HG03139 (cell line): ENCODE results near the gene PNMA8A.
"Not testable (repeated sequence)": the region's sequence is repeated elsewhere in the genome, so short reads cannot be mapped to it uniquely, and the experiment has no call there.

Experiments
- ATAC-seq: cut with Tn5 transposase; IDR thresholded peaks from one replicate; pipeline ENCODE4 v1.9.1; 2021; ENCODE audit not compliant: unreplicated experiment

Gene PNMA8A, protein sequence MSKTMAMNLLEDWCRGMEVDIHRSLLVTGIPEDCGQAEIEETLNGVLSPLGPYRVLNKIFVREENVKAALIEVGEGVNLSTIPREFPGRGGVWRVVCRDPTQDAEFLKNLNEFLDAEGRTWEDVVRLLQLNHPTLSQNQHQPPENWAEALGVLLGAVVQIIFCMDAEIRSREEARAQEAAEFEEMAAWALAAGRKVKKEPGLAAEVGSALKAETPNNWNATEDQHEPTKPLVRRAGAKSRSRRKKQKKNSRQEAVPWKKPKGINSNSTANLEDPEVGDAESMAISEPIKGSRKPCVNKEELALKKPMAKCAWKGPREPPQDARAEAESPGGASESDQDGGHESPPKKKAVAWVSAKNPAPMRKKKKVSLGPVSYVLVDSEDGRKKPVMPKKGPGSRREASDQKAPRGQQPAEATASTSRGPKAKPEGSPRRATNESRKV

GRCh38 chr19:46471116-46471733 is at the start of gene PNMA8A:
Gene PNMA8A, minus strand, starts transcription at chr19:46471563. Its CDS starts 528 bp downstream, at chr19:46471035.
- ATAC-seq: no peak

DNA sequence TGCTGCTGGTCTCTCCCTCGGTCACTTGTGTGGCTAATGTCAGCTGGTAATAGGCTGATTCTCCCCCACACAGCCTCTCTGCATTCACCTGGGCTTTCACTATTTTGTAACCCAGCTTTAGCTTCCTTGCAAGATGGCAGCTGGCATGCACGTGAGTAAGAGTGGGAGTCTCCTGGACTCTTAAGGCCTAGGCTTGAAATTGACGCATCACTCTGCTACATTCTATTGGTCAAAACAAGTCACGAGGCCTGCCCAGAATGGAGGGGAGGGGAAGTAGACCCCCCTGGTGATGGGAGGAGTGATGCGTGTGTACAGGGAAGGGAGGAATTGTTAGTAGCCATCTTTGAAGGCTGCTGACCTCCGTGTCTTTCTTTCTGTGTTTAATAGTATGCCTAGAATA is 49.3 kb upstream of the PNMA8A start:
- no peak for ATAC-seq

- ATAC-seq: no peak
Measured at GRCh38 chr19:46517471-46517870, 46.1 kb upstream of the PNMA8A start.

- ATAC-seq: no peak
Measured at GRCh38 chr19:46515879-46516350, 44.6 kb upstream of the PNMA8A start.

DNA sequence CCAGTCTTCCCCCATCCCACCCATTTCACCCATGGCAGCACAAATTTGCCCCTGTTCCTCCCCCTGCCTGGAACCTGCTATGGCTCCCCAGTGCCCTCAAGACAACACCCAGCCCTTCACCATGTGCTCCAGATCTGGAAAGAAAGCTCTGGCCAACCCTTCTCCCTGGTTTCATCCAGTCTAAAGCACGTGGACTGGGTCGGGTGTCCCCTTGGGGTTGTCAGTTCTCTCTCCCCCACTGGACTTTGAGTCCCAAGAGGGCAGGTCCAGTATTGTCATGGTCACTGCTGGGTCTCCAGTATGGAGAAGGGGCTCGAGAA is 43.9 kb upstream of the PNMA8A start:
- ATAC-seq: no peak

GRCh38 chr19:46514589-46515289 is 43.4 kb upstream of the PNMA8A start:
- ATAC-seq: no peak

DNA sequence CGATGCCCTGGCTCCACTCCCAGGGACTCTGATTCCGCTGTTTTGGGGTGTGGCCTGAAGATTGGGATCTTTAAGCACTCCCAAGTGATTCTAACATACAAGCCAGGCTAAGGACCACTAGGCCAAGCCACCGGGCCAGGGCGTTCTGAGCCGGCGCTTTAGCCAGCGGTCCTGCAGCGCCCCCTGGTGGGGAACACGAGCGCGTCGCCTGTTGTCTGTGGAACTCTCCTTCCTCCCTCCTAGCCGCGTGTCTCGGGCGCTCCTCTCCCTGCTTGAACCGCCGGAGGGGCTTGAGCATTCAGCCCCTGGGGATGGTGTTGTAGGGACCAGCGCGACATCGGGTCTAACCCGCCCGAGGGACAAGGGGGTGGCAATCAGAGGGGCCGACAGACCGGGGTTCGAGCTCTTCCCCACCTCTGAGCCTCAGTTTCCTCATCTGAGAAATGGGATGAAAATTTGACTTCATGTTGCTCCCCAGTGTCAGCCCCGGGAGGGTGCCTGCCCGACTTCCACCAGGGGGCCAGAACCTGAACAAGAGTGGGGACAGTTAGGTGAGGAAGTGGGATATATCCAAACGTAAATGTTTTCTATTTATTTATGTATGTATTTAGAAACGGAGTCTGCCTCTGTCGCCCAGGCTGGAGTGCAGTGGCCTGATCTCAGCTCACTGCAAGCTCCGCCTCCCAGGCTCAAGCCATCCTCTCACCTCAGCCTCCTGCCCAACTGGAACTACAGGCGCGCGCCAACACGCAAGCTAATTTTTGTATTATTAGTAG is 42.3 kb upstream of the PNMA8A start:
- no peak for ATAC-seq

- no peak for ATAC-seq
Measured at GRCh38 chr19:46511237-46511636, 39.9 kb upstream of the PNMA8A start.

DNA sequence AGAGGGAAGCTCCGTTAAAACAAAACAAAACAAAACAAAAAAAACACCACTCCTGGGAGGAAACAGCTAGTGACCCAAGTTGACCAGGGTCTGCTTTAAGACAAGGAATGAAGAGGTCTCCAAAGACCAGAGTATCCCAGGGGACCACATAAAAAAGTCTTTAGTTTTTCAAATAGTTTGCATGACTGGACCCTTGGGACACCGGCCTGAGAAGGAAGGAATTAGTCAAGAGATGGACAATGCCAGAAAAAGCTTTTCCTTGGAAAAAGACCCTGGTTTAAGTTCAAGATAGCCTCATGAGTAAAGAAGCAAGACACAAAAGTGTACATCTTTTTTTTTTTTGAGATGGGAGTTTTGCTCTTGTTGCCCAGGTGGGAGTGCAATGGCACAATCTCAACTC is 36.8 kb upstream of the PNMA8A start:
- ATAC-seq: no peak

GRCh38 chr19:46503848-46504453 is 32.6 kb upstream of the PNMA8A start:
- ATAC-seq: no peak

DNA sequence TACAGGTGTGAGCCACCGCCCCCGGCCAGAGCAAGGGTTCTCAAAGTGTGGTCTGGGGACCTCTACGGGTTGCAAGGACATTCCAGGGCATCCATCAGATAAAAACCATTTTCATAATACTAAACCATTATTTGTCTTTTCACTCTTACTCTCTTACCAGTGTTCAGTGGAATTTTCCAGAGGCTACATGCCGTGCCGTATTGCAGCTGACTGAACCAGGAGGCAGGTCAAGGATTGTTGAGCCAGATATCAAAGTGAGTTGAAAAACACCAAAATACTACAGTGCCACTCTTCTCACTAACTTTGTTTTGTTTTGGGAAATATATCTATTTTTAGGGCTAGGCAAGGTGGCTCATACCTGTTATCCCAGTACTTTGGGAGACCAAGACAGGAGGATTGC is 31.5 kb upstream of the PNMA8A start:
- ATAC-seq: no peak

- no peak for ATAC-seq
Measured at GRCh38 chr19:46499692-46500091, 28.3 kb upstream of the PNMA8A start.

DNA sequence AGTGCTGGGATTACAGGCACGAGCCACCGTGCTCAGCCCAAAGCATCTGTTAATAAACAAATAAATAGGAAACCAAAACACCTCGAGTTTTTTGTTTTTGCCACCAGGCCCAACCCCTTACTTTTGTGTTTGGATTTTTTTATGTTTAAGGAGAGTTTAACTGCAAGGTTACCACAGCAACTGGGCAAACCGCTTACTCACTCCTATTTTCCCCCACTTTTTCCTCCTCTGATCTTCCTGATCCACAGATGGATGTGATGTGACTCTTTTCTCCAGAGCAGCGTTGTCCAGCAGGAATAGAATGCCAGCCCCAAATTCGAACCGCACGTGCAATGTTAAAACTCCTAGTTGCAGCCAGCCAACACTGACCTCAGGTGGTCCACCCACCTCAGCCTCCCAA is 26.4 kb upstream of the PNMA8A start:
- no peak for ATAC-seq

DNA sequence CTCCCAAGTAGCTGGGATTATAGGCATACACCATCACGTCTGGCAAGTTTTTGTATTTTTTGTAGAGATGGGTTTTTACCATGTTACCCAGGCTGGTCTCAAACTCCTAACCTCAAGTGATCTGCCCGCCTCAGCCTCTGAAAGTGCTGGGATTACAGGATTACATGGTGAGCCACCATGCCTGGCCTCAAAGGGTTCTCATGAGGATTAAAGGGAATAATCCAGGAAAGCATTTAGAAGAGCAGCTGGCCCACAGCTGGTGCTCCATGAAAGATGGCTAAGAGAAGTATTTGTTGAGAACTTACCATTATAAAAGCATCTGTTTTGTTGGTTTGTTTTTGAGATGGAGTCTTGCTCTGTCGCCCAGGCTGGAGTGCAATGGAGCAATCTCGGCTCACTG is 25.5 kb upstream of the PNMA8A start:
- not testable (repeated sequence) for ATAC-seq

GRCh38 chr19:46496304-46496703 is 24.9 kb upstream of the PNMA8A start:
- ATAC-seq: no peak

DNA sequence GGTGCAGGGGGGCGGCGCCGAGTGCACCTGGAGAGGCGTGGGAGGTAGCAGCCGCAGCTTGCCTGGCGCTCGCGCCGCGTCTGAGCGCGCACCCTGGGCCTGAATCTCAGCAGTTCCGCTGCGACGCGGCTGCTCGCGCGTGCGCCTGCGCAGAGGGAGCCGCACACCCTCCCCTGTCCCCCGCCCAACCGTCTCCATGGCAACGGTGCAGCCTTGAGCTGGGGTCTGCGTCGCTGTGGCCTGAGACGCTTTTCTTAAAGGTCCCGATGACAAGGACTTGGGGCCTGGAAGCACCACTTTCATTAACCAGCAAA is 24.4 kb upstream of the PNMA8A start, which contains the start of gene PNMA8B:
Gene PNMA8B (minus strand): TSS at position 82 of the 314 bp plus-strand sequence. CDS start 402 bp downstream, outside the sequence.
- no peak for ATAC-seq

- ATAC-seq: no peak
Measured at GRCh38 chr19:46494941-46495785, 23.8 kb upstream of the PNMA8A start.

DNA sequence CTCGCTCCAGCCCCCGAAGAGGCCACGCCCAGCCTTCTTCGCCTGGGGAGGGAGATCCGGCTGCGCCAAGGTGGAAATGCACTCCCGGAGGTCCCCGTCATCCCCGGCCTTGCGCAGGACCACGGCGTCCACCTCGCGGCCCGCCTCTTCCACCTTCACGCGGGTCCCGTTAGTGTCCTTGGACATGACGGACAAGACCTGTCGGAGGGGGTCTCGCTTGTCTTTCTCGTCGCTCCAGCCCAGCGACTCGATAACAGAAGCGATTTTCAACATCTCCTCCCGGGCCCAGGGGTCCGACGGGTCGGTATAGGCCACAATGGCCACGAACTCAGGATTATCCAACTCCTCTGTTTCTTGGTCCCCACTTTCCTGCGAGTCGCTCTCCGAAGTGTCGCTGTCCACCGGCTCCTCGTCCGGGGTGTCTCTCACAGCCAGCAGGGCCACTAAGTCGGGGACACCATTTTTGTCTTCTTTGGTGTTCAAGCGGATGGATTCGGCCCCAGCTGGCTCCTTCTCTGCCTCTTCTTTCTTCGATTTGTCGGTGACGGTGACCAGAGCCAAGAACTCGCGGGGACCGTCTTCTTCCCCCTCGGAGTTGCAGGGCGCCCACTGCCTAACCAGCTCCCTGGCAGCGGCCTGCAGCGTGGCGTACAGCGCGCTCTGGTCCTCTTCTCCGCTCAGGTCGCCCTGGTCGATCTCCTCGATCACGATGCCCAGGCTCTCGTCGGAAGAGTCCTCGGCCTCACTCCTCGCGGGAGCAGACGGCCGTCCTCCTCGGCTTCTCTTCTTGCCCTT is 23.0 kb upstream of the PNMA8A start:
- no peak for ATAC-seq
